HUES6 (cell line): ENCODE results near the gene GOLGA7B.

Source experiments
- H3K27ac ChIP-seq: 2 replicates; pipeline ENCODE4 v1.7.0; 2013; ENCODE audit warnings: low read depth, mild to moderate bottlenecking, low read length, inconsistent platforms
- H3K27me3 ChIP-seq: 2 replicates; pipeline ENCODE4 v1.6.1; 2013; ENCODE audit warnings: low read length; ENCODE audit not compliant: control insufficient read depth, insufficient read depth
- H3K36me3 ChIP-seq: 2 replicates; pipeline ENCODE4 v1.6.1; 2013; ENCODE audit warnings: low read length; ENCODE audit not compliant: control insufficient read depth, insufficient read depth
- H3K4me1 ChIP-seq: 2 replicates; pipeline ENCODE4 v1.6.1; 2013; ENCODE audit warnings: low read length; ENCODE audit not compliant: control insufficient read depth, insufficient read depth
- H3K4me3 ChIP-seq: 2 replicates; pipeline ENCODE4 v1.5.1; 2013; ENCODE audit warnings: low read depth, low read length
- H3K9ac ChIP-seq: one replicate; pipeline ENCODE4 v1.6.1; 2013; ENCODE audit warnings: mild to moderate bottlenecking, low read length
- H3K9me3 ChIP-seq: 2 replicates; pipeline ENCODE4 v1.6.1; 2013; ENCODE audit warnings: low read depth, low read length; ENCODE audit not compliant: control insufficient read depth, insufficient read depth

The GOLGA7B gene

GRCh38 chr10:97849687-97850402 is at the start of gene GOLGA7B:
GOLGA7B (plus strand) TSS chr10:97849843; CDS start chr10:97850304, 461 bp downstream.
- Histone ChIP-seq H3K9me3 (no peaks in the 10 kb centered on the region), H3K9ac (no peak within 1 kb of the TSS), H3K27me3 (peaks cover 83% of the 10 kb centered on the region), H3K27ac (no peak within 1 kb of the TSS), H3K4me3 (peak within 1 kb of the TSS; percentile 67), H3K36me3 (no peaks in the 10 kb centered on the region), H3K4me1 (peaks cover 3% of the 10 kb centered on the region; the same call in 1 of the 2 replicates)

GRCh38 chr10:97800474-97800873 is 49.2 kb upstream of the GOLGA7B start:
- H3K4me1 ChIP-seq = 0 out of 2 replicates have a peak, but pooled peaks cover 4% of the 10 kb centered on the region
- no peaks in the 10 kb centered on the region for H3K36me3 ChIP-seq
- no peak overlapping the region for H3K9ac ChIP-seq
- no peak overlapping the region for H3K27ac ChIP-seq
- H3K27me3 ChIP-seq = no peaks in the 10 kb centered on the region
- peaks cover 5% of the 10 kb centered on the region for H3K9me3 ChIP-seq
- no peak overlapping the region for H3K4me3 ChIP-seq

GRCh38 chr10:97801422-97801821 is 48.2 kb upstream of the GOLGA7B start:
- peaks cover 5% of the 10 kb centered on the region for H3K9me3 ChIP-seq
- H3K4me3 ChIP-seq = no peak overlapping the region
- no peak overlapping the region for H3K9ac ChIP-seq
- no peak overlapping the region for H3K27ac ChIP-seq
- H3K27me3 ChIP-seq = no peaks in the 10 kb centered on the region
- peaks cover 13% of the 10 kb centered on the region for H3K4me1 ChIP-seq
- no peaks in the 10 kb centered on the region for H3K36me3 ChIP-seq

- Histone ChIP-seq H3K4me3 (no peak overlapping the region), H3K4me1 (peaks cover 13% of the 10 kb centered on the region), H3K36me3 (no peaks in the 10 kb centered on the region), H3K27me3 (no peaks in the 10 kb centered on the region), H3K9me3 (no peaks in the 10 kb centered on the region), H3K27ac (no peak overlapping the region), H3K9ac (no peak overlapping the region)
Measured at GRCh38 chr10:97805096-97805884, 44.4 kb upstream of the GOLGA7B start.

- H3K27me3 ChIP-seq = no peaks in the 10 kb centered on the region
- no peak overlapping the region for H3K4me3 ChIP-seq
- H3K9ac ChIP-seq = no peak overlapping the region
- no peaks in the 10 kb centered on the region for H3K9me3 ChIP-seq
- no peaks in the 10 kb centered on the region for H3K36me3 ChIP-seq
- H3K4me1 ChIP-seq = peaks cover 13% of the 10 kb centered on the region
- no peak overlapping the region for H3K27ac ChIP-seq
Measured at GRCh38 chr10:97805949-97806348, 43.7 kb upstream of the GOLGA7B start.

GRCh38 chr10:97810446-97810845 is 39.2 kb upstream of the GOLGA7B start:
- Histone ChIP-seq H3K9ac (no peak overlapping the region), H3K36me3 (no peaks in the 10 kb centered on the region), H3K27ac (no peak overlapping the region), H3K4me3 (no peak overlapping the region), H3K4me1 (peaks cover 9% of the 10 kb centered on the region), H3K27me3 (0 out of 2 replicates have a peak, but pooled peaks cover 4% of the 10 kb centered on the region), H3K9me3 (no peaks in the 10 kb centered on the region)

GRCh38 chr10:97811958-97812357 is 37.7 kb upstream of the GOLGA7B start:
- Histone ChIP-seq H3K27me3 (0 out of 2 replicates have a peak, but pooled peaks cover 4% of the 10 kb centered on the region), H3K4me3 (no peak overlapping the region), H3K9ac (no peak overlapping the region), H3K4me1 (no peaks in the 10 kb centered on the region), H3K9me3 (no peaks in the 10 kb centered on the region), H3K36me3 (no peaks in the 10 kb centered on the region), H3K27ac (no peak overlapping the region)

- H3K4me1 ChIP-seq = no peaks in the 10 kb centered on the region
- no peak overlapping the region for H3K27ac ChIP-seq
- H3K9me3 ChIP-seq = no peaks in the 10 kb centered on the region
- H3K27me3 ChIP-seq = 0 out of 2 replicates have a peak, but pooled peaks cover 4% of the 10 kb centered on the region
- H3K9ac ChIP-seq = no peak overlapping the region
- no peaks in the 10 kb centered on the region for H3K36me3 ChIP-seq
- no peak overlapping the region for H3K4me3 ChIP-seq
Measured at GRCh38 chr10:97812696-97813095, 36.9 kb upstream of the GOLGA7B start.

- no peaks in the 10 kb centered on the region for H3K4me1 ChIP-seq
- no peak overlapping the region for H3K4me3 ChIP-seq
- 0 out of 2 replicates have a peak, but pooled peaks cover 4% of the 10 kb centered on the region for H3K27me3 ChIP-seq
- no peak overlapping the region for H3K9ac ChIP-seq
- H3K27ac ChIP-seq = no peak overlapping the region
- H3K9me3 ChIP-seq = no peaks in the 10 kb centered on the region
- H3K36me3 ChIP-seq = no peaks in the 10 kb centered on the region
Measured at GRCh38 chr10:97813311-97813710, 36.3 kb upstream of the GOLGA7B start.

- H3K9ac ChIP-seq = no peak overlapping the region
- no peak overlapping the region for H3K27ac ChIP-seq
- H3K36me3 ChIP-seq = no peaks in the 10 kb centered on the region
- H3K4me1 ChIP-seq = no peaks in the 10 kb centered on the region
- no peak overlapping the region for H3K4me3 ChIP-seq
- H3K9me3 ChIP-seq = no peaks in the 10 kb centered on the region
- H3K27me3 ChIP-seq = 0 out of 2 replicates have a peak, but pooled peaks cover 4% of the 10 kb centered on the region
Measured at GRCh38 chr10:97814996-97815395, 34.6 kb upstream of the GOLGA7B start.

- Histone ChIP-seq H3K4me1 (peaks cover 4% of the 10 kb centered on the region), H3K4me3 (no peak overlapping the region), H3K27me3 (0 out of 2 replicates have a peak, but pooled peaks cover 2% of the 10 kb centered on the region), H3K27ac (no peak overlapping the region), H3K36me3 (no peaks in the 10 kb centered on the region), H3K9me3 (no peaks in the 10 kb centered on the region), H3K9ac (no peak overlapping the region)
Measured at GRCh38 chr10:97816609-97817008, 33.0 kb upstream of the GOLGA7B start.
